ENCODE results near the gene RORB. TPM values are rescaled to one million over a fixed set of nuclear protein-coding genes. Genes with fewer than 3 reads are reported as not detected.

The RORB gene
- total RNA-seq, 1 experiment from 2014 or later = 0.08 TPM

DNA sequence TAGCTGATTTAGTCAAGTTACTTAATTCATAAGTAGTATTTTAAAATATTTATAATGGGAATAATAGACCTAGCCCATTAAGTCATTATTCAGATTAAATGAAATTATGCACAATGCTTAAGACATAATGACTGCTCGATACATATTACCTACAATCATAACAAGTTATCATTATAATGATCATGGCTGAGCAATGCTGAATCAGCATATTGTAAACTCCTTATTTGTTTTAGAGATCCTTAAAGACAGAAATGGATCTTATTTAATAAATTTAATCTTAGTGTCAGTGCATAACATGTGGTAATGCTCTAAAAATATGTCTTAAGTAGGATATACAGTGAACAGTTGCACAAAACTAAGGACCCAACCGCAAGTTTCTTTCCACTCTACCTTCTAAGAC, 221.6 kb downstream of the RORB start:
- no peaks in the 10 kb centered on the region for H3K4me1 ChIP-seq (ENCODE audit: control insufficient read depth, insufficient read depth, low read length)
- no peak for DNase-seq (ENCODE audit: low read depth, low spot score)
- TF ChIP-seq, protein P1, sequence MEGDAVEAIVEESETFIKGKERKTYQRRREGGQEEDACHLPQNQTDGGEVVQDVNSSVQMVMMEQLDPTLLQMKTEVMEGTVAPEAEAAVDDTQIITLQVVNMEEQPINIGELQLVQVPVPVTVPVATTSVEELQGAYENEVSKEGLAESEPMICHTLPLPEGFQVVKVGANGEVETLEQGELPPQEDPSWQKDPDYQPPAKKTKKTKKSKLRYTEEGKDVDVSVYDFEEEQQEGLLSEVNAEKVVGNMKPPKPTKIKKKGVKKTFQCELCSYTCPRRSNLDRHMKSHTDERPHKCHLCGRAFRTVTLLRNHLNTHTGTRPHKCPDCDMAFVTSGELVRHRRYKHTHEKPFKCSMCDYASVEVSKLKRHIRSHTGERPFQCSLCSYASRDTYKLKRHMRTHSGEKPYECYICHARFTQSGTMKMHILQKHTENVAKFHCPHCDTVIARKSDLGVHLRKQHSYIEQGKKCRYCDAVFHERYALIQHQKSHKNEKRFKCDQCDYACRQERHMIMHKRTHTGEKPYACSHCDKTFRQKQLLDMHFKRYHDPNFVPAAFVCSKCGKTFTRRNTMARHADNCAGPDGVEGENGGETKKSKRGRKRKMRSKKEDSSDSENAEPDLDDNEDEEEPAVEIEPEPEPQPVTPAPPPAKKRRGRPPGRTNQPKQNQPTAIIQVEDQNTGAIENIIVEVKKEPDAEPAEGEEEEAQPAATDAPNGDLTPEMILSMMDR (IDR thresholded peaks at IDR 0.05) = no peak
- TF ChIP-seq, protein P2, sequence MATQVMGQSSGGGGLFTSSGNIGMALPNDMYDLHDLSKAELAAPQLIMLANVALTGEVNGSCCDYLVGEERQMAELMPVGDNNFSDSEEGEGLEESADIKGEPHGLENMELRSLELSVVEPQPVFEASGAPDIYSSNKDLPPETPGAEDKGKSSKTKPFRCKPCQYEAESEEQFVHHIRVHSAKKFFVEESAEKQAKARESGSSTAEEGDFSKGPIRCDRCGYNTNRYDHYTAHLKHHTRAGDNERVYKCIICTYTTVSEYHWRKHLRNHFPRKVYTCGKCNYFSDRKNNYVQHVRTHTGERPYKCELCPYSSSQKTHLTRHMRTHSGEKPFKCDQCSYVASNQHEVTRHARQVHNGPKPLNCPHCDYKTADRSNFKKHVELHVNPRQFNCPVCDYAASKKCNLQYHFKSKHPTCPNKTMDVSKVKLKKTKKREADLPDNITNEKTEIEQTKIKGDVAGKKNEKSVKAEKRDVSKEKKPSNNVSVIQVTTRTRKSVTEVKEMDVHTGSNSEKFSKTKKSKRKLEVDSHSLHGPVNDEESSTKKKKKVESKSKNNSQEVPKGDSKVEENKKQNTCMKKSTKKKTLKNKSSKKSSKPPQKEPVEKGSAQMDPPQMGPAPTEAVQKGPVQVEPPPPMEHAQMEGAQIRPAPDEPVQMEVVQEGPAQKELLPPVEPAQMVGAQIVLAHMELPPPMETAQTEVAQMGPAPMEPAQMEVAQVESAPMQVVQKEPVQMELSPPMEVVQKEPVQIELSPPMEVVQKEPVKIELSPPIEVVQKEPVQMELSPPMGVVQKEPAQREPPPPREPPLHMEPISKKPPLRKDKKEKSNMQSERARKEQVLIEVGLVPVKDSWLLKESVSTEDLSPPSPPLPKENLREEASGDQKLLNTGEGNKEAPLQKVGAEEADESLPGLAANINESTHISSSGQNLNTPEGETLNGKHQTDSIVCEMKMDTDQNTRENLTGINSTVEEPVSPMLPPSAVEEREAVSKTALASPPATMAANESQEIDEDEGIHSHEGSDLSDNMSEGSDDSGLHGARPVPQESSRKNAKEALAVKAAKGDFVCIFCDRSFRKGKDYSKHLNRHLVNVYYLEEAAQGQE (IDR thresholded peaks at IDR 0.05; ENCODE audit: insufficient read depth in 1 of 2, low read depth in 2 of 2, low read length in 1 of 2) = no peak
- TF ChIP-seq POLR2AphosphoS5 (IDR thresholded peaks at IDR 0.05; ENCODE audit: low read depth, low read length) = no peak
- no peak for TF ChIP-seq SIN3A (IDR thresholded peaks at IDR 0.05; ENCODE audit: borderline replicate concordance, insufficient read depth, low read depth, low read length)
- no peak for TF ChIP-seq TCF7L2 (IDR thresholded peaks at IDR 0.05; ENCODE audit: low read depth, low read length)
- BruUV-seq (replicated peaks) = no TSS peak
- no peaks in the 10 kb centered on the region for H3K27me3 ChIP-seq (ENCODE audit: control insufficient read depth, insufficient read depth, low read length)
- ChIA-PET CTCF (no interaction called here), POLR2A (no interaction called here)
- no peaks in the 10 kb centered on the region for H3K36me3 ChIP-seq (ENCODE audit: control insufficient read depth, insufficient read depth, low read length)
- H3K4me3 ChIP-seq (ENCODE audit: low read depth in 2 of 2, low read length in 2 of 2) = no peak overlapping the region
- intact Hi-C loops (cut with micrococcal nuclease; ENCODE audit: unreplicated experiment) (no loop called here), in situ Hi-C loops (cut with HindIII; ENCODE audit: low pct_unique_long_range_greater_than_20kb, low sequenced_read_pairs) (no loop called here)
- H3K27ac ChIP-seq (ENCODE audit: low read length) = no peak overlapping the region
- H3K9me3 ChIP-seq (ENCODE audit: control insufficient read depth, insufficient read depth, low read depth, low read length) = no peaks in the 10 kb centered on the region
- no peak for ATAC-seq

DNA sequence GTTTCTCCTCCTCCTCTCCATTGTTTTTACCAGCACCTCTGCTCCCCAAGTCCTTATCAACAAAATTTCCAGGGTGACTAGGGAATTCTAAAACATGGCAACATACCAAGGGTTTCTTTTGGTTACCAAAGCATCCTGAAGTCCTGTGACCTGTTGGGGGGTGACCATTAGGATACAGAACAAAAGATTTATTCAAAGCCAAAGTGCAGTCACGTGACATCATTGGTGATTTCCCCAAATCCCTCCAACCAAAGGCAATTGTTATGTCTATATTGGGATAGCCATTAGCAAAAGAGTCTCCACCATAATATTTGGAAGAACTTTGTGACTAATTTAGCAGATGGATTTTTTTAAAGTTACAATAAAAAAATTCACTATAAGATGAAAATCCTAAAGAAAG, 222.2 kb downstream of the RORB start:
- intact Hi-C loops (cut with micrococcal nuclease; ENCODE audit: unreplicated experiment) (no loop called here), in situ Hi-C loops (cut with HindIII; ENCODE audit: low pct_unique_long_range_greater_than_20kb, low sequenced_read_pairs) (no loop called here)
- CTCF ChIA-PET = no interaction called here
- no peaks in the 10 kb centered on the region for H3K9me3 ChIP-seq (ENCODE audit: control insufficient read depth, insufficient read depth, low read depth, low read length)
- POLR2A ChIA-PET = no interaction called here
- H3K4me1 ChIP-seq (ENCODE audit: control insufficient read depth, insufficient read depth, low read length) = no peaks in the 10 kb centered on the region
- H3K36me3 ChIP-seq (ENCODE audit: control insufficient read depth, insufficient read depth, low read length) = no peaks in the 10 kb centered on the region
- no peak overlapping the region for H3K27ac ChIP-seq (ENCODE audit: low read length)
- H3K27me3 ChIP-seq (ENCODE audit: control insufficient read depth, insufficient read depth, low read length) = no peaks in the 10 kb centered on the region
- TF ChIP-seq, protein P2 (IDR thresholded peaks at IDR 0.05; ENCODE audit: insufficient read depth in 1 of 2, low read depth in 2 of 2, low read length in 1 of 2) = no peak
- TF ChIP-seq, protein P1 (IDR thresholded peaks at IDR 0.05) = no peak
- TF ChIP-seq SIN3A (IDR thresholded peaks at IDR 0.05; ENCODE audit: borderline replicate concordance, insufficient read depth, low read depth, low read length) (no peak), POLR2AphosphoS5 (IDR thresholded peaks at IDR 0.05; ENCODE audit: low read depth, low read length) (no peak)
- BruUV-seq (replicated peaks) = no TSS peak
- DNase-seq (ENCODE audit: low read depth, low spot score) = no peak
- no peak for ATAC-seq
- no peak overlapping the region for H3K4me3 ChIP-seq (ENCODE audit: low read depth in 2 of 2, low read length in 2 of 2)

Data from Panc1 (cell line).